K562 (cell line): ENCODE measurements around the gene MAML3.

Source experiments
- FOXM1 ChIP-seq, 2 experiments: fragments of 450-650 bp in 1 of 2; sonication (generic) in 1 of 2; formaldehyde crosslinking in 1 of 2; IDR thresholded peaks; 2 replicates each; pipeline versions ENCODE4 v1.6.1 to v1.9.0; 2017 to 2022; ENCODE audit warnings: low read depth in 2 of 2, mild to moderate bottlenecking in 2 of 2, missing genetic modification reagents in 1 of 2, moderate library complexity in 1 of 2
- RFX5 ChIP-seq: IDR thresholded peaks from 2 replicates; pipeline ENCODE4 v1.6.1; 2011; ENCODE audit warnings: low read depth, mild to moderate bottlenecking, improper control_type of control experiment, low read length

DNA sequence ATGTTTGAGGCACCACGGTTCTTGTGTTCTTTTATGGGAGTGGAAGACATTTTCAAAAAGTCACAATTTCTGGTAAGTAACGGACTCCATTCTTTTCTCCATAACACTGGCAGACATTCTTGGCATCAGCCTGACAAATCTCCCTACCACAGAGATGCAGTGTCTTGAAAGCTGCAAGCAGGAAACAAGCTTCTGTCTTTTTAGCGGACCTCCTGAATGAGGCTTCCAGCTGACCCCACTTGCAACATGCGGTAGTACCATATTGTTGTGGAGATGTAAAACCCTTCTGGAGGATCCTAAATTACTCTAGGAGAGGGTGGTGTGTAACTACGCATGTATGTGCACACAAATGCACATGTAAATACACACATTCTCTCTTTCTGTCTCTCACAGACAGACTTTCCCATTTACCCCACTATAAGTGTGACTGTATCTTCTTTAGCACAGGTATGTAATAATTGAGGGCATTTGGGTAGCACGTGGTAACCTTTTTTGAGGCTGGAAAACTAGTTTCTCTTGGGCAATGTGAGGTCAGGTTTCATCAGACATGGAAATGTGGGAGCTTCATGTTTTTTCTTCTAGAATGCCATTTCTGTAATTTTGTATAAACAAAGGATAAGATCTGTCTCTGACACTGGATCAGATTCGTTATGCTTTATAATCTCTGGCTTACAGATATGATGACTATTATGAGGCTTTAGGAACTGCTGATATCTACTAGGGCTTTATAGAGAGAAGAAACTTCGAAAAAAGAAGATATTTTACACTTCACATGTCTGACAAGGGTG is 358.3 kb downstream of the MAML3 start:
- no peak for TF ChIP-seq FOXM1 (IDR thresholded peaks at IDR 0.05; ENCODE audit: low read depth)
- TF ChIP-seq FOXM1 (CRISPR knock-in tag; IDR thresholded peaks at IDR 0.05; ENCODE audit: low read depth), result no peak
- TF ChIP-seq RFX5, result no peak
